NCI-H1092 (cell line): ENCODE data around the gene SLC35F6.

Experiments
- DNase-seq: peaks from one replicate; lab custom pipeline; 2025; lab: John Stamatoyannopoulos, UW

The SLC35F6 gene

DNA sequence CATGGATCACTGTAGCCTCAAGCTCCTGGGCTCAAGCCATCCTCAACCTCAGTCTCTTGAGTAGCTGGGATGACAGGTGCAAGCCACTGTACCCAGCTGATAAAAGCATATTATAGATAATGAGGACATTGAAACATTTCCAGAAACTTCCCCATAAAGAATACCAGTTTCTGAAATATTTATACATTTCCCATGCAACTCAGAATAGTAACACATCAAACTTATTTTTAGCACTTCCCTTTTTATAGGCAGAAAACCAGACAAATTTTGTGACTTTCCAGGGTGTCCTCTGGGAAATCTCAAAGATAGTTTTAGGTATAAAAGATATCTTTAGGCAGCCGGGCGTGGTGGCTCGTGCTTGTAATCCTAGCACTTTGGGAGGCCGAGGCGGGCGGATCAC, 58.8 kb downstream of the SLC35F6 start:
- no peak for DNase-seq
